ENCODE data around the gene BABAM2. TPM values are rescaled to one million over a fixed set of nuclear protein-coding genes. Genes with fewer than 3 reads are reported as not detected.

The BABAM2 gene
- total RNA-seq, 1 experiment from 2014 or later = 16.3 TPM

- Histone ChIP-seq H3K4me2 (ENCODE audit: low read length) (no peak overlapping the region), H3K36me3 (ENCODE audit: low read depth, low read length) (no peaks in the 10 kb centered on the region), H3K9me2 (replicated peaks; ENCODE audit: low read length) (no peaks in the 10 kb centered on the region), H3K4me1 (ENCODE audit: insufficient read depth, low read length) (peaks cover 33% of the 10 kb centered on the region), H3K27me3 (ENCODE audit: low read length) (no peaks in the 10 kb centered on the region), H3K9me3 (ENCODE audit: low read length) (no peaks in the 10 kb centered on the region), H3K4me3 (ENCODE audit: low read length) (no peak overlapping the region), H3K27ac (ENCODE audit: low read length) (no peak overlapping the region), H3F3A (ENCODE audit: low read length, unreplicated experiment) (no peaks in the 10 kb centered on the region), H3K9ac (ENCODE audit: low read length) (no peak overlapping the region), H2AFZ (ENCODE audit: low read length) (no peak overlapping the region), H4K20me1 (ENCODE audit: low read length) (no peaks in the 10 kb centered on the region), H3K79me2 (ENCODE audit: low read length) (no peaks in the 10 kb centered on the region; the same call in 1 of the 2 replicates)
- ATAC-seq (no peak), DNase-seq (no peak)
- no TSS peak for BruUV-seq (replicated peaks)
- ChIA-PET POLR2A (ENCODE audit: unreplicated experiment) (no interaction called here), CTCF (no interaction called here)
- TF ChIP-seq EZH2phosphoT487 (IDR thresholded peaks at IDR 0.05; ENCODE audit: borderline replicate concordance, low read length) = no peak
- no peak for TF ChIP-seq EZH2 (IDR thresholded peaks at IDR 0.05; ENCODE audit: low read length, unreplicated experiment)
- TF ChIP-seq CTCF (conservative IDR thresholded peaks at IDR 0.05; ENCODE audit: low read depth, low read length) = no peak
- intact Hi-C loops (cut with micrococcal nuclease) = no loop called here
Observed at GRCh38 chr2:27964067-27964466, 73.5 kb downstream of the BABAM2 start.

GRCh38 chr2:27965841-27966240 lies 75.3 kb downstream of the BABAM2 start:
- POLR2A ChIA-PET (ENCODE audit: unreplicated experiment) = no interaction called here
- TF ChIP-seq CTCF (conservative IDR thresholded peaks at IDR 0.05; ENCODE audit: low read depth, low read length) (no peak), EZH2phosphoT487 (IDR thresholded peaks at IDR 0.05; ENCODE audit: borderline replicate concordance, low read length) (no peak), EZH2 (IDR thresholded peaks at IDR 0.05; ENCODE audit: low read length, unreplicated experiment) (no peak)
- H4K20me1 ChIP-seq (ENCODE audit: low read length) = no peaks in the 10 kb centered on the region

GRCh38 chr2:27966466-27966865 lies 75.9 kb downstream of the BABAM2 start:
- no peak for TF ChIP-seq EZH2 (IDR thresholded peaks at IDR 0.05; ENCODE audit: low read length, unreplicated experiment)
- Histone ChIP-seq H3K4me1 (ENCODE audit: insufficient read depth, low read length) (peaks cover 9% of the 10 kb centered on the region), H3K27me3 (ENCODE audit: low read length) (no peaks in the 10 kb centered on the region), H3K36me3 (ENCODE audit: low read depth, low read length) (no peaks in the 10 kb centered on the region), H3K79me2 (ENCODE audit: low read length) (no peaks in the 10 kb centered on the region; the same call in 1 of the 2 replicates), H3K4me3 (ENCODE audit: low read length) (no peak overlapping the region), H2AFZ (ENCODE audit: low read length) (no peak overlapping the region), H3K9ac (ENCODE audit: low read length) (no peak overlapping the region), H3F3A (ENCODE audit: low read length, unreplicated experiment) (no peaks in the 10 kb centered on the region), H3K9me3 (ENCODE audit: low read length) (no peaks in the 10 kb centered on the region), H3K27ac (ENCODE audit: low read length) (no peak overlapping the region), H3K9me2 (replicated peaks; ENCODE audit: low read length) (no peaks in the 10 kb centered on the region), H4K20me1 (ENCODE audit: low read length) (no peaks in the 10 kb centered on the region), H3K4me2 (ENCODE audit: low read length) (no peak overlapping the region)
- ATAC-seq = no peak
- intact Hi-C loops (cut with micrococcal nuclease) = no loop called here
- CTCF ChIA-PET = no interaction called here
- POLR2A ChIA-PET (ENCODE audit: unreplicated experiment) = no interaction called here
- DNase-seq = no peak
- BruUV-seq (replicated peaks) = no TSS peak

More at GRCh38 chr2:27965841-27966240, 75.3 kb downstream of the BABAM2 start:
- Histone ChIP-seq H3K27me3 (ENCODE audit: low read length) (no peaks in the 10 kb centered on the region), H2AFZ (ENCODE audit: low read length) (no peak overlapping the region), H3K4me3 (ENCODE audit: low read length) (no peak overlapping the region), H3K79me2 (ENCODE audit: low read length) (no peaks in the 10 kb centered on the region; the same call in 1 of the 2 replicates), H3K27ac (ENCODE audit: low read length) (no peak overlapping the region), H3K4me1 (ENCODE audit: insufficient read depth, low read length) (peaks cover 16% of the 10 kb centered on the region), H3K4me2 (ENCODE audit: low read length) (no peak overlapping the region), H3K9ac (ENCODE audit: low read length) (no peak overlapping the region), H3F3A (ENCODE audit: low read length, unreplicated experiment) (no peaks in the 10 kb centered on the region), H3K9me2 (replicated peaks; ENCODE audit: low read length) (no peaks in the 10 kb centered on the region), H3K9me3 (ENCODE audit: low read length) (no peaks in the 10 kb centered on the region), H3K36me3 (ENCODE audit: low read depth, low read length) (no peaks in the 10 kb centered on the region)
- intact Hi-C loops (cut with micrococcal nuclease) = no loop called here
- no TSS peak for BruUV-seq (replicated peaks)
- DNase-seq (no peak), ATAC-seq (no peak)
- CTCF ChIA-PET = no interaction called here

Measured in PC-3 (cell line).